HG02884 (cell line): ENCODE data around the gene TBX19.
A peak's percentile ranks its signal among the peaks of the same experiment; 100 is the strongest.

Source experiments
- ATAC-seq: cut with Tn5 transposase; IDR thresholded peaks from one replicate; pipeline ENCODE4 v1.9.1; 2021; ENCODE audit warnings: mild to moderate bottlenecking, moderate library complexity; ENCODE audit not compliant: unreplicated experiment

The TBX19 gene

DNA sequence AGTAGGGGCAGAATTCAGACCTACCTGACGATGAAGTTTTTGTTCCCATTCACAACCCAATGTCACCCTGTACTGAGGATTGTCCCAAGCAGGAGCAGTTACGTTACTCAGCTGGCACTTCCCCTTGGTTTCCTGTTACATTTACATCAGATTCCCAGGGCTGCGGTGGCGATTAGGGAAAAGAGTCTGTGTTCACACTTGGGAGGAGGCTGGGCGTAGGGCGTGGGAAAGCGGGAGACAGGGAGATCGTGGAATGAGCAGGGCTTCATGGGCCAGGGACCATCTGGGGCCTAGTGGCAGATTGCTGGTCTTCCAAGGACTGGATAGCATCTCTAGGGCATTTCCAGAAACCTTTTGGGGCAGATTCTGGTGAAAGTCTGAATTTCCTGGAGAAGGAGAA, 39.0 kb downstream of the TBX19 start:
- no peak for ATAC-seq

DNA sequence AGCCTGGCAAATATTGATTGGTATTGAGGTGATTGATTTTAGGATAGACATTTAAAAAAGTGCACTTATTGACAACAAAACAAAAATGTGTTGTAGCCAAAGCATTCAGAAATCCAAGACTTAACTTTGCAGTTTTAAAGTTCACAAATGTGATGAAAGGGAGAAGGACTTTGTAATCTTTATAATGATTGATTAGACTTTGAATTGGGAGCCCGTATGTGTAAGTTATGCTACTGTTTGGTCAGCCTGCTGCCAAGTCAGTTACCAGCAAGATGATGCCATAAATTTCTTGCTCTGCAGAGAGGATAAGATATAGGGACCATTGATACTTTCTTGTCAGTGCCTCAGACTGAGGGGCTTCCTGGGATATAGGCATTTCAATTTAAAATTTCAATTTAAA, 39.5 kb downstream of the TBX19 start:
- ATAC-seq, result no peak

DNA sequence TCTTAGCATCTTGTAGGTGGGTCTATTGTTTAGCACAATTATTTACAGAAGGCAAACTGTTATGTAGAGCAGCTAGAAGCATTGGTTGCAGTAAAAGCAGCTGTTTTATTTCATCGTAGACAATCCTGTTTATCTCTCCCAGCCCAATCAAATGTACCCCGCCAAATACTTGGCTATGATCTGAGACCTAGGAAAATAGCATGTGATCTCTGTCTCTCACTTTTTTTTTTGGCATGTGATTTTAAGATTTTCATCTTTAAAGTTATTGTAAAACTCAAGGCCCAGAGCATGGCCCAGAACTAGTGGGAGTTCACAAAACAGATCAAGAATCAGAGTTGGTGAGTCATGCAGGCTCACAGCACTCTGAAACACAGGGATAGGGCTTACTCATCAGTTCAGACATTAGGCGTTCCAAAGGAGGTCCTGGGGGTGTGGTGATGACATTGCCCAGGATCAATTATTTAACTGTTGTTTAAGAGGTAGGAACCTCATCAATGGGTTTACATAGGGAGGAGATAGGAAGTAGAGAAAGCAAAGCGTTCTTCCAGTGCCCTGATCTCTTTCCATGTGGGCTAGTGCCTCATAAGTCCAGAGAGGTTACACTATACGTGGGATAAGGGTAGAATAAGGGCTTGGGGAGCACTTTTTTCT, 40.2 kb downstream of the TBX19 start:
- no peak for ATAC-seq

DNA sequence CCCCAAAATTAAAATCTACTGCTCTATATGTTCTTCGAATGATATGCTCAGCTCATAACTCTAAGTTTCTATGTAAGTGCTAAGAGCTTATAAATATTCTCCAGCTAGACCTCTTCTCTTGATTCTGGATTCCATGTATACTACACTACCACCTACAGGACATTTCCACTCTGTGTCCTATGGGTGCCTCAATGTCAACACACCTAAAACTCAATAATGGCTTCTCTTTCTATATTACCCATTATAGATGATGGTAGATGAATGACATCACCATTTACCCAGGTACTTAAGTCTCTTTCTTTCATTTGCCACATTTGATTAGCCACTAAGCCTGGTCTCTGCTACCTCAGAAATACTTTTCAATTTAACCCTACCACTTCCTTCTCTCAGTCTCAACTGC, 41.3 kb downstream of the TBX19 start:
- ATAC-seq, result no peak

DNA sequence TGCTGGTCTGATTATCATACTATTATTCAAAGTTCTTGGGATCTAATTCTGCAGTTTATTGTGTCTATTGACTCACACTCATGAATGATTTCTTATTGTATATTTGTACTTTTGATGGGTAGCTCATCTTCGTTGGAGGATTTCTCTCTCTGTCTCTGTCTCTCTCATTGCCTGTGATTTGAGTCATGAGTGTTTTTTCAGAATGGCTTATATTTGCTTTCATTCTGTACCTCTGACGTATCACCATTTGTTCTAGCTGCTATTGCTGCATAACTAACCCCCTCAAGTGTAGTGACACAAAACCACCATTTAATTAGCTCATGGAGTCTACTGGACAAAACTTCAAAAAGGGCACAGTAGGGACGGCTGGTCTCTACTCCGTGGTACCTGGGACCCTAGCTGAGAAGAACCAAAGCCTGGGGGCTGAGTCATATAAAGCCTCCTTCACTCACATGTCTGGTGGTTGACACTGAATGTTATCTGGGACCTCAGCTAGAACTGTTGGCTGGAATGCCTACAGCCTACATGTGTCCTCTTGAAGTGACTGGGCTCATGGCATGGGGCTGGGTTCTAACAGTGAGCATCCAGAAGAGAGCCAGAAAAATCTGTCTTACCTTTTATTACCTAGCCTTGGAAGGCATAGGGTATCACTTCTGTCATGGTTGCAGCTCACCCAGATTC, 44.2 kb downstream of the TBX19 start:
- no peak for ATAC-seq

DNA sequence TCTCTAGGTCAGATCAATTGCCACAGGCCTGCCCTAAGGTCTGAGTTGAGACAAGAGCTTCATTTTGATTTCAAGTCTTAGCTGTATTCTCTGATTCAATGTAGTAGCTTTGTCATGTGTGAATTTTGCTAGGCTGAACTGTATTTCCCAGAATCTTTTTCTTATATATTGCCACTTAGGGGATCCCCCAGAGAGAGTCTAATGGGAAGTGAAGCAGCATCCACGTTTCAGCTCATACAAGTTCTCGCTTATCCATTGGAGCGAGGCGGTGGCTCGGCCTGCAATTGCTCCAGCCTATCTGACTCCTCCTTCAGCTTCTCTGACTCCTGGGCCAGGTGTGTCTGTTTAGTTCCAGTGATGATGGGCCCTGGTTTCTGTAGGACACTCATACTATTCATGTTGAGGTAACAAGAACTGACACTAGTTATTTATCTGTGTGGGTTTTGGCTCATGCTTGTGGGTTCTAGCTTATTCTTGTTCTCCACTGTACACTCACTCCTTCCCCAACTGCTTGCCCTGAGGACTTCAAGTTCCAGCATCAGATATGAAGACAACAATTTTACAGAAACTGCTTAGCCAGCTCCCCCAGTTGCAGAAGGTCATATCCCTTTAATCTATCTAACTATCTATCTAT, 48.2 kb downstream of the TBX19 start:
- no peak for ATAC-seq

DNA sequence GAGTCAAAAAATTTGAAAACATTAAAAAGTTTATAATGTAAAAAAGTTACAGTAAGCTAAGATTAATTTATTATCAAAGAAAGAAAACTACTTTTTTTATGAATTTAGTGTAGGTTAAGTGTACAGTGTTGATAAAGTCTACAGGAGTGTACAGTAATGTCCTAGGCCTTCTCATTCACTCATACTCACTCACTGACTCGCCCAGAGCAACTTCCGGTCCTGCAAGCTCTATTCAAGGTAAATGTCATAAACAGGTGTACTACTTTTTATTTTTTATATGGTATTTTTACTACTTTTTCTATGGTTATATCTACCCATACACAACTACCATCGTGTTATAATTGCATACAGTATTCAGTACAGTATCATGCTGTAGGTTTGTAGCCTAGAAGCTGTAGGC, 49.6 kb downstream of the TBX19 start:
- ATAC-seq, result no peak

DNA sequence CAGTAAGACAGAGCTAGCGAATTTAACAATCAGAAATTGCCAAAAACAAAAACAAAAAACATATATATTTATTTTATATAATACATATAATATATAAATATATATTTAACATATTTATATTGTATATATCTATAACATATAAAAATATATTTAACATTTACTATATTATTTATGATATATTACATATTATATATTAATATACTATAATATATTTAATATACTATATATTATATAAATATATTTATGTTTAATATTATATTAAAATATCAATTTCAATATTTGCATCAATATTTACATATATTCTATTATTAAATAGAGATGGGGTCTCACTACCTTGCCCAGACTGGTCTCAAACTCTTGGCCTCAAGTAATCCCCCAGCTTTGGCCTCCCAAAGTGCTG, 50.9 kb downstream of the TBX19 start:
- no peak for ATAC-seq

DNA sequence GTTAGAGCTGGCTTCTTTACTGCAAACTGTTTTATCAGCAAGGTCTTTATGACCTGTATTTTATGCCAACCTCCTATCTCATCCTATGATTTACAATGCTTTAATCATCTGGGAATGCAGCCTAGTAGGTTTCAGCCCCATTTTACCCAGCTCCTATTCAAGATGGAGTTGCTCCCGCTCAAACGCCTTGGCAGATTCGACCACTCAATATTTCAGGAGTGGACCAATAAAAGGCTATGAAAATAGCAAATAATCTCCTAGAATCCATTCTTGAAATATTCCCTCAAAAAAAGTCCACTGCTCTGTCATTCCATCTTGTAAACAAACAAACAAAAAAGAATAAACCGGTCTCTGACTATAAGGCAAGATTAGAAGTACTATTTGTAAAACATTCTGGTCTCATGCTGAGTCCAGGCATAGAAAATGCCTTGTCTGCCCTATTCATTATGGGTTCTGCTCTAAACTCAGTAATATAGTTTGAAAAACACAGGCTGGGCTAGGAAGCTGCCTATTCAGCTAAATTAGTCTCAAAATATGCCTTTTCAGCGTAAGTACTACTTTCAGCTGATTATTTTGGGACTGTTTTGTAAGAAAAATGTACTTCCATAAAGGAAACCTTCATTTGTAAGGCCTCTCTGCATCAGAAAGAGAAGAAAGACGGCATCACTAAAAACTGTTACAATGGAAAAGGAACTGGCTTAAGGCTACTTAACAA, 53.0 kb downstream of the TBX19 start:
- ATAC-seq, result no peak

DNA sequence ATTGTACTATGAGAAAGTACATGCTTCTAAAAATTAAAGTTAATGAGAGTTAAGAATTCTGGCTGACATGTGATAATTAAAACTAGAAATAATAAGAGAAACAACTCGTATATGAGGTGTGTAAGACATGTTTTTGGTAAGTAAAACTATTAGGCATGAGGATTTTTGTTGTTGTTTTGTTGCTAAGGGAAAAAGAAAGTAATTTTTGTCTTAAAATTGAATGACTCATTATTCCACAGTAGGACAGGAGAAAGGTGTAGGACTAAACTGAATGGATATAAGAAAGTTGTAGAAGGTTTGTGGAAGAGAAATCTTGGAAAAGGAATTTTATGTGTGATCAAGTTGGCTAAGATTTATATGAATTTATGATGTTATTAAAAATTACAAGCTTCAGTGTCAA, 54.8 kb downstream of the TBX19 start:
- no peak for ATAC-seq

DNA sequence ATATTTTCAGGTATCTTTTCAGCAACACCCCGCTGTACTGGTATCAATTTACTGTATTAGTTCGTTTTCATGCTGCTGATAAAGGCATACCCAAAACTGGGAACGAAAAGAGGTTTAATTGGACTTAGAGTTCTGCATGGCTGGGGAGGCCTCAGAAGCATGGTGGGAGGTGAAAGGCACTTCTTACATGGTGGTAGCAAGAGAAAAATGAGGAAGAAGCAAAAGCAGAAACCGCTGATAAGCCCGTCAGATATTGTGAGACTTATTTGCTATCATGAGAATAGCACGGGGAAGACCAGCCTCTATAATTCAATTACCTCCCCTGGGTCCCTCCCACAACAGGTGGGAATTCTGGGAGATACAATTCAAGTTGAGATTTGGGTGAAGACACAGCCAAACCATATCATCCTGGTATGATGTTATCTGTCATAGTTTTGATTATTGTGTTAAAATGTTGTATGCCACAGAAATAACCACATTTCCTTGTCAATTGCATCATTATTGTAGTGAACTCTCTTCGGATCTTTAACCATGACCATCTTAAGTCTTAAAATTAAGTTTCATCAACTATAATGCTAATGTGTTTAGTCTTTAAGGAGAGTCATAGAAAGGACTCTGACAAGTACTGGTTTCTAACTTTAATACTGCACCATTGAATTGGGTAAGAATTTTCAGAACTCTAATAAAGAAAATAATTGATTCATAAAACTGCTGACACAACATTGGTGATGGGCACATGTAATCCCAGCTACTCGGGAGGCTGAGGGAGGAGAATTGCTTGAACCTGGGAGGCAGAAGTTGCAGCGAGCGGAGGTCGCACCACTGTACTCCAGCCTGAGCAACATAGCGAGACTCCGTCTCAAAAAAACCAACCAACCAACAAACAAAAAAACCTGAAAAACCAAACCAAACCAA, 58.2 kb downstream of the TBX19 start:
- no peak for ATAC-seq

DNA sequence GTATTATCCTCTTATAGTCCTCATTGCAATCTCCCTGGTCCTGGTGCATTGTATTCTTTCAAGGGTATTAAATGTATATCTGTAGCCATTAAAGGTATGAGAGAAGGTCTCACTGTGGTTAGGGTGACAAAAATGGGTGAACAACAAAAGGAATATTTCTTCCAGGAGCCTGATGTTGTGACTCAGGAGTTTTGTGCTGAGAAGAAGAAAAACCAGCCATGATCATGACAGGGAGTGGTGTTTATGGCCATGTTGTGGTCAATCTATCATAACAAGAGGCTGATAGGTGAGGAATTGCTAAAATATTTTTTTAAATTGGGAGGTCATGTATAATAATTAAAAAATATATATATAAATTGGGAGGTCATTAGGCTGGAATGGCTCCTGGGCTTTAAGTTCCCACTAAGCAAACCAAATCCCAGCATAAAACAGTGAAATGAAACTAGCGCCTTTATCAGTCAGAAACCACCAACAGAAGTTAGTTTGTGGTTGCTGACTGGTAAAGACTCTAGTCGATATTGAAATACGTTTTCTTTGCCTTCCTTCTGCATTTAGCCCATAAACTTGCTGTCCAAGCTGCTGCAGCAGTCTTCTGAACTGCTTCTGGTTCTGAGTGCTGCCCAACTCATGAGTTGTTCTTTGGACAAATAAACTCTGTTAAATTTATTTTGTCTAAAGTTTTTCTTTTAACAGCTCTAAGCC, 60.3 kb downstream of the TBX19 start:
- ATAC-seq, result peak; percentile 40

DNA sequence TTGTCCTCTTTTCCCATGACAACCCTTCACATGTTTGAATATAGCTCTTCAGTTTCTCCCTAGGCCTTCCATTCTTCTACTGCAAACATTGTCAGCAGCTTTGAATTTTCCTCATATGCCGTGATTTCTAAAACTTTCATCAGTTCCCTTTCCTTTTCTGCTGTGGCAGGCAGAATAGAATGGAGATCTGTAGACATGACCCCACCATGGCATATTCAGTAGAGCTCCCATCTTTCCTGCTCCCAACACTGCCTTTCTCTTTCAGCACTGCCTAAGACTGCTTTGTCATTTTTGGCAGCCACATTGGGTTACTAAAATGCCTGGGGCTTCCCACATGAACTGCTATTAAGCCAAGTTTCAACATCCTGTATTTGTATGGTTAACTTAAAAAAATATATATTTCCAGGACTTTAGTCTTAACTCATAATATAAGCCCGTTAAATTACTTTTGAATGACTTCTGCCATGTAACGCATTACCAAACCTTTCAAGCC, 60.9 kb downstream of the TBX19 start:
- no peak for ATAC-seq

DNA sequence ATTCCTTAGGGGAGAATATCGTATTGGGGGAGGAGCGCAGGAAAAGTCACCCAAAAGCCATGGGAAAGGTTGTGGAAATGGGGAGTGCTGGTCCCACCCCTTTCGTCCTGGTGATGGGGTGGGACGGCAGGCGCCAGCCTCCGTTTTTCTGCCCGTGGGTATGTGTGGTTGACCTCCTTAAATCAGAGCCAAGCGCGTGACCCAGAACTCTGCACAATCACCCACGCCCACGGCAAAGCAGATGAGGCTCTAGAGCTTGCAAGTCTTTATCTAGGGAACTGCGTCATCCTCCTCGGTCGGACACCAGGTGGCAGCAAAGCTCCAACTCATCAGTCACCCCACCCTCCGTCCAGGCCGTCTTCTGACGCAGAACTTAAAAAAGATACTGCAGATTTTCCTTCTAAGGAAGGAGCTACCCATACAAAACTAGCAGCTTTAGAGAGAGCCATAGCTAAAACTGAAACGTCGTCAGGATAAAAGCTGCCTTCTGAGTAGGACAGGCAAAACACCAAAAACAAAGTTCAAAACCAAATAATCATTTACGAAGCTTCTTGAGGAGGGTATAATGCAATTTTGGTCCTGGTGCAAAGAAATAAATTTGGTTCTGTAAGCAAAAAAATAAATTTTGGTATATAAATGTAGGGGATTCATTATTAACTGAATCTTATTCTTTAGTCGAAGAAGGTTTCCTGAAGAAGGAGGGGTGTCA, 62.0 kb downstream of the TBX19 start:
- ATAC-seq, result peak; percentile 90

DNA sequence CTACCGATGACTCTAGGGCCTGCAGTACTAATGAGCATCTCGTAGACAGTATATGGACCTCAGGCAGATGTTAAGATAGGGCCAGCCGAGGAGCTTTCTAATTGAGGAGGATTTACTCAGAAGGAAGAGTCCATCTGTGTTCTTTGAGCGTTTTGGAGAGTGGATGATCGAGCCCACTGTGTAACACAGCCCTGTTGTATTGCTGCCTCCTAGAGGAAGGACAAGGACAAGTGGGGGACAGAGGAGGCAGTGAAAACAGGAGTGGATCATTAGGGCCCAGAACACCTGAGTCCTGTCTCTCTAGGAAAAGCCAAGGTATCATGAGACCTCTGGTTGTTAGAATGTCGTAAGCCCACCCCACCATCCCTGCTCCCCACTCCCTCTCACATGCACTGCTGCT, 62.9 kb downstream of the TBX19 start:
- no peak for ATAC-seq

DNA sequence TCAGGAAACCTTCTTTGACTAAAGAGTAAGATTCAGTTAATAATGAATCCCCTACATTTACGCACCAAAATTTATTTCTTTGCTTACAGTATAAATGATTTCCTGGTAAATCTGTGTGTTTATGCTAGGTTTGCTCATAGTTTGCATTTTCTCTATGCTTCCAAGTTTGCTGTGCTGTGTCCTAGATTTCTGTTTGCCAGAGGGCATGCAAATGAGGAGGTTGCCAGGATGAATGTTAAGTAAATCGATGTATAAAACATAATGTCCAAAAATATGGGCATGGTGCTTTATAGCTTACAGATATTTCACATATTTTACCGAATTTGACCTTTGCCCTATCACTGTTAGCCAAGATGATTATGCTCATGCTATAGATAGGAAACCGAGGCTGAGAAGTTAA, 63.8 kb downstream of the TBX19 start:
- no peak for ATAC-seq

DNA sequence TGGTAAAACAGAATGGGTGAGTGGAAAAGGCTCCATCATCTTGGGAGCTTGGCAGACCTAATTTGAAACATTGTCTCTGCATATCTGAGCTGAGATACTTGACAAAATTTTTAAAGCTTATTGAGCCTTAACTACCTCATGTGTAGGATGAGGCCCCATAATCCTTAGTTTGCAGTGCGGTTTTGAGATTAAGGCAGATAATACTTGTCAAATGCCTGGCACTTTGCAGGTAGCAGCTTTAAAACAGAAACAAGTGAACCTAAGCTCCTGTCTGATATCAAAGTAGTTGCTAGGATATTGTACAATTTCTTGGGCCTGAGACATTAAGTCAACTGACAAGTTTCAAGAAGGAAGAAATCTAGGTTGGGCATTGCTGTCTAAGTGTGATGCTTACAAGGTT, 65.3 kb downstream of the TBX19 start:
- ATAC-seq, result no peak

DNA sequence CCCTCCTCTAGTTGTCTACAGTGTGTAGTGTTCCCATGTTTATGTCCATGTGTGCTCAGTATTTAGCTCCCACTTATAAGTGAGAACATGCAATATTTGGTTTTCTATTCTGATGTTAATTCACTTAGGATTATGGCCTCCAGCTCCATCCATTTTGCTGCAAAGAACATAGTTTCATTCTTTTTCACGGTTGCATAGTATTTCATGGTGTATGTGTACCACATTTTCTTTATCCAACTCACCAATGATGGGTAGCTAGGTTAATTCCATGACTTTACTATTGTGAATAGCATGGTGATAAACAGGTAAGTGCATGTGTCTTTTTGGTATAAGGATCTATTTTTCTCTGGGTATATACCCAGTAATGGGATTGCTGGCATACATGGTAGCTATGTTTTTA, 67.0 kb downstream of the TBX19 start:
- no peak for ATAC-seq

DNA sequence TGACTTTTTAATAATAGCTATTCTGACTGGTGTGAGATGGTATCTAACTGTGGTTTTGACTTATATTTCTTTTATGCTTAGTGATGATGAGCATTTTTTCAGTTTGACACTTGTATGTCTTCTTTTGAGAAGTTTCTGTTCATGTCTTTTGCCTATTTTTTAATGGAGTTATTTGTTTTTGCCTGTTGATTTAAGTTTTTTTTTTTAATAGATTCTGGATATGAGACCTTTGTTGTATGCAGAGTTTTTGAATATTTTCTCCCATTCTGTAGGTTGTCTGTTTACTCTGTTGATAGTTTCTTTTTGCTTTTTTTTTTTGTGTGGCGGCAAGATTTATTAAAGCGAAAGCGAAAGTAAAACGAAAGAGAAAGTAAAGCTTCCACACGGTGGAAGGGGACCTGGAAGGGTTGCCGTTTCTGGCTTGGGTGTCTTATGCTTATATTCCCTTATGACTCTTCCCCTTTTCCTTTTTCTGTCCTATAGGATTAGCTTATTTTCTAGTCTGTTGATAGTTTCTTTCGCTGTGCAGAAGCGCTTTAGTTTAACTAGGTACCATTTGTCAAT, 67.6 kb downstream of the TBX19 start:
- no peak for ATAC-seq
